Measurements from ENCODE around the gene NCKAP1.

GRCh38 chr2:182929972-182930371 is 108.3 kb downstream of the NCKAP1 start:
- TF ChIP-seq, protein P1, sequence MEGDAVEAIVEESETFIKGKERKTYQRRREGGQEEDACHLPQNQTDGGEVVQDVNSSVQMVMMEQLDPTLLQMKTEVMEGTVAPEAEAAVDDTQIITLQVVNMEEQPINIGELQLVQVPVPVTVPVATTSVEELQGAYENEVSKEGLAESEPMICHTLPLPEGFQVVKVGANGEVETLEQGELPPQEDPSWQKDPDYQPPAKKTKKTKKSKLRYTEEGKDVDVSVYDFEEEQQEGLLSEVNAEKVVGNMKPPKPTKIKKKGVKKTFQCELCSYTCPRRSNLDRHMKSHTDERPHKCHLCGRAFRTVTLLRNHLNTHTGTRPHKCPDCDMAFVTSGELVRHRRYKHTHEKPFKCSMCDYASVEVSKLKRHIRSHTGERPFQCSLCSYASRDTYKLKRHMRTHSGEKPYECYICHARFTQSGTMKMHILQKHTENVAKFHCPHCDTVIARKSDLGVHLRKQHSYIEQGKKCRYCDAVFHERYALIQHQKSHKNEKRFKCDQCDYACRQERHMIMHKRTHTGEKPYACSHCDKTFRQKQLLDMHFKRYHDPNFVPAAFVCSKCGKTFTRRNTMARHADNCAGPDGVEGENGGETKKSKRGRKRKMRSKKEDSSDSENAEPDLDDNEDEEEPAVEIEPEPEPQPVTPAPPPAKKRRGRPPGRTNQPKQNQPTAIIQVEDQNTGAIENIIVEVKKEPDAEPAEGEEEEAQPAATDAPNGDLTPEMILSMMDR (IDR thresholded peaks at IDR 0.05): no peak
- no peak for TF ChIP-seq POLR2A (IDR thresholded peaks at IDR 0.05)

All from Peyer's patch (tissue), 4 donors.